Mesenchymal stem cell (in vitro differentiated cells and primary cell): ENCODE measurements around the gene DDIT3.

Experiments
- DNase-seq: peaks from one replicate; pipeline ENCODE4 v3.0.0-alpha.2; 2013
- H2AFZ ChIP-seq: one replicate; pipeline ENCODE4 v1.6.1; 2013; ENCODE audit warnings: low read depth, mild to moderate bottlenecking, control low read depth, inconsistent platforms, low read length, moderate library complexity
- H2AK5ac ChIP-seq: 2 replicates; pipeline ENCODE4 v1.6.1; 2013; ENCODE audit warnings: low read length, moderate library complexity, mild to moderate bottlenecking, inconsistent platforms; ENCODE audit not compliant: severe bottlenecking
- H2BK120ac ChIP-seq: one replicate; pipeline ENCODE4 v1.6.1; 2013; ENCODE audit warnings: low read depth, mild to moderate bottlenecking, inconsistent platforms, low read length, moderate library complexity
- H2BK12ac ChIP-seq, 2 experiments: one replicate each; pipeline ENCODE4 v1.6.1; 2013; ENCODE audit warnings: inconsistent platforms in 2 of 2, low read length in 2 of 2, mild to moderate bottlenecking in 2 of 2, moderate library complexity in 2 of 2, control low read depth in 1 of 2
- H2BK15ac ChIP-seq: one replicate; pipeline ENCODE4 v1.6.1; 2013; ENCODE audit warnings: mild to moderate bottlenecking, low read depth, inconsistent platforms; ENCODE audit not compliant: poor library complexity, severe bottlenecking
- H2BK5ac ChIP-seq: 2 replicates; pipeline ENCODE4 v1.6.1; 2013; ENCODE audit warnings: low read depth, mild to moderate bottlenecking, low read length, control low read depth, inconsistent platforms; ENCODE audit not compliant: poor library complexity, severe bottlenecking
- H3K14ac ChIP-seq, 2 experiments: one replicate each; pipeline ENCODE4 v1.6.1; 2013; ENCODE audit warnings: inconsistent platforms in 2 of 2, low read length in 2 of 2, control low read depth in 1 of 2, mild to moderate bottlenecking in 1 of 2, moderate library complexity in 1 of 2
- H3K18ac ChIP-seq, 2 experiments: one replicate each; pipeline ENCODE4 v1.6.1; 2013; ENCODE audit warnings: inconsistent platforms in 2 of 2, low read length in 2 of 2, control low read depth in 1 of 2, low read depth in 1 of 2, mild to moderate bottlenecking in 1 of 2
- H3K23ac ChIP-seq, 2 experiments: one replicate each; pipeline ENCODE4 v1.6.1; 2013; ENCODE audit warnings: inconsistent platforms in 2 of 2, low read length in 2 of 2, mild to moderate bottlenecking in 2 of 2, moderate library complexity in 2 of 2, control low read depth in 1 of 2
- H3K27ac ChIP-seq: 2 replicates; pipeline ENCODE4 v1.5.1; 2013; ENCODE audit warnings: mild to moderate bottlenecking, moderate library complexity, low read length, control low read depth, inconsistent platforms; ENCODE audit not compliant: poor library complexity, severe bottlenecking
- H3K27me3 ChIP-seq, 2 experiments: 2 replicates each; pipeline versions ENCODE4 v1.6.1 to v1.7.0; 2013; ENCODE audit warnings: low read length in 2 of 2, mild to moderate bottlenecking in 2 of 2, moderate library complexity in 2 of 2, control low read depth in 1 of 2, inconsistent platforms in 1 of 2; ENCODE audit not compliant: control insufficient read depth in 1 of 2, insufficient read depth in 1 of 2
- H3K36me3 ChIP-seq, 2 experiments: 2 replicates each; pipeline versions ENCODE4 v1.6.1 to v1.7.0; 2013; ENCODE audit warnings: low read length in 2 of 2, control low read depth in 1 of 2, inconsistent platforms in 1 of 2, low read depth in 1 of 2, mild to moderate bottlenecking in 1 of 2; ENCODE audit not compliant: insufficient read depth in 2 of 2, control insufficient read depth in 1 of 2
- H3K4ac ChIP-seq, 2 experiments: one replicate each; pipeline ENCODE4 v1.6.1; 2013; ENCODE audit warnings: inconsistent platforms in 2 of 2, low read length in 2 of 2, mild to moderate bottlenecking in 2 of 2, moderate library complexity in 2 of 2, control low read depth in 1 of 2, low read depth in 1 of 2
- H3K4me1 ChIP-seq: 2 replicates; pipeline ENCODE4 v1.6.1; 2013; ENCODE audit warnings: low read depth, low read length, control low read depth; ENCODE audit not compliant: control insufficient read depth, insufficient read depth
- H3K4me2 ChIP-seq: 2 replicates; pipeline ENCODE4 v1.6.1; 2013; ENCODE audit warnings: low read length, mild to moderate bottlenecking, inconsistent platforms; ENCODE audit not compliant: poor library complexity, severe bottlenecking
- H3K4me3 ChIP-seq, 2 experiments: 2 replicates each; pipeline versions ENCODE4 v1.5.1 to v1.7.0; 2013; ENCODE audit warnings: low read length in 2 of 2, mild to moderate bottlenecking in 2 of 2, control low read depth in 1 of 2, low read depth in 1 of 2; ENCODE audit not compliant: insufficient read depth in 1 of 2
- H3K79me1 ChIP-seq: replicated peaks from 2 replicates; pipeline ENCODE4 v1.6.1; 2013; ENCODE audit warnings: mild to moderate bottlenecking, control low read depth, low read length, inconsistent platforms; ENCODE audit not compliant: poor library complexity, severe bottlenecking
- H3K9ac ChIP-seq: 2 replicates; pipeline ENCODE4 v1.7.0; 2013; ENCODE audit warnings: mild to moderate bottlenecking, low read length, moderate library complexity
- H3K9me3 ChIP-seq: 2 replicates; pipeline ENCODE4 v1.7.0; 2013; ENCODE audit warnings: mild to moderate bottlenecking, low read length; ENCODE audit not compliant: control insufficient read depth
- H4K8ac ChIP-seq: one replicate; pipeline ENCODE4 v1.6.1; 2013; ENCODE audit warnings: inconsistent platforms, mild to moderate bottlenecking, low read length, moderate library complexity
- H4K91ac ChIP-seq: one replicate; pipeline ENCODE4 v1.6.1; 2013; ENCODE audit warnings: mild to moderate bottlenecking, low read length, inconsistent platforms
- WGBS: methylation state at CpG from one replicate; pipeline ENCODE4 v1.1.7; 2013; ENCODE audit warnings: mixed read lengths; 5-methylcytosine and 5-hydroxymethylcytosine counted together

DDIT3 gene

GRCh38 chr12:57473886-57474285 is 46.4 kb downstream of the DDIT3 start:
- Histone ChIP-seq H2AFZ (no peak overlapping the region), H3K4me3 (no peak overlapping the region), H2BK12ac (no peak overlapping the region), H4K8ac (no peak overlapping the region), H3K4me1 (peaks cover 14% of the 10 kb centered on the region), H3K27ac (no peak overlapping the region), H4K91ac (no peak overlapping the region), H3K36me3 (no peaks in the 10 kb centered on the region), H3K79me1 (no peaks in the 10 kb centered on the region), H3K9me3 (no peaks in the 10 kb centered on the region), H3K4ac (no peak overlapping the region), H3K27me3 (peaks cover 86 to 98% of the 10 kb centered on the region in 2 experiments), H2BK5ac (no peak overlapping the region), H3K18ac (no peak overlapping the region), H3K14ac (no peak overlapping the region), H2AK5ac (no peak overlapping the region), H2BK15ac (no peak overlapping the region), H3K9ac (no peak overlapping the region), H3K4me2 (no peak overlapping the region), H2BK120ac (no peak overlapping the region), H3K23ac (no peak overlapping the region)
- whole genome bisulfite sequencing, result 45% methylated on average over 2 of the region's 5 CpGs
- no peak for DNase-seq

GRCh38 chr12:57473392-57473791 is 46.9 kb downstream of the DDIT3 start:
- Histone ChIP-seq H3K9ac (no peak overlapping the region), H2AFZ (no peak overlapping the region), H3K9me3 (no peaks in the 10 kb centered on the region), H3K4me2 (no peak overlapping the region), H3K4me3 (no peak overlapping the region), H3K27ac (no peak overlapping the region), H4K8ac (no peak overlapping the region), H2BK12ac (no peak overlapping the region), H4K91ac (no peak overlapping the region), H3K4ac (no peak overlapping the region), H3K14ac (no peak overlapping the region), H3K23ac (no peak overlapping the region), H2BK5ac (no peak overlapping the region), H3K36me3 (no peaks in the 10 kb centered on the region), H3K18ac (no peak overlapping the region), H3K79me1 (no peaks in the 10 kb centered on the region), H2AK5ac (no peak overlapping the region), H3K4me1 (peaks cover 14% of the 10 kb centered on the region), H2BK120ac (no peak overlapping the region), H2BK15ac (no peak overlapping the region), H3K27me3 (peaks cover 86 to 96% of the 10 kb centered on the region in 2 experiments)
- DNase-seq, result no peak
- whole genome bisulfite sequencing, result 93% methylated on average over 2 of the region's 3 CpGs

GRCh38 chr12:57472391-57472790 is 47.9 kb downstream of the DDIT3 start:
- Histone ChIP-seq H3K14ac (no peak overlapping the region), H3K27me3 (peaks cover 89 to 96% of the 10 kb centered on the region in 2 experiments), H3K9me3 (no peaks in the 10 kb centered on the region), H4K91ac (no peak overlapping the region), H3K79me1 (no peaks in the 10 kb centered on the region), H3K27ac (no peak overlapping the region), H3K18ac (no peak overlapping the region), H3K23ac (no peak overlapping the region), H2BK12ac (no peak overlapping the region), H3K9ac (no peak overlapping the region), H3K4me3 (no peak overlapping the region), H3K4me2 (no peak overlapping the region), H2BK120ac (no peak overlapping the region), H2AK5ac (no peak overlapping the region), H3K36me3 (no peaks in the 10 kb centered on the region), H4K8ac (no peak overlapping the region), H2BK15ac (no peak overlapping the region), H2AFZ (no peak overlapping the region), H3K4me1 (peaks cover 14% of the 10 kb centered on the region), H3K4ac (no peak overlapping the region), H2BK5ac (no peak overlapping the region)
- no peak for DNase-seq
- 100% methylated on average over 1 of the region's 3 CpGs for WGBS

GRCh38 chr12:57471661-57472060 is 48.7 kb downstream of the DDIT3 start:
- Histone ChIP-seq H3K4me2 (no peak overlapping the region), H3K27ac (no peak overlapping the region), H3K4ac (no peak overlapping the region), H3K9ac (no peak overlapping the region), H2BK15ac (no peak overlapping the region), H3K4me3 (no peak overlapping the region), H3K14ac (no peak overlapping the region), H3K36me3 (no peaks in the 10 kb centered on the region), H2AK5ac (no peak overlapping the region), H2BK5ac (no peak overlapping the region), H2AFZ (no peak overlapping the region), H3K18ac (no peak overlapping the region), H2BK120ac (no peak overlapping the region), H4K91ac (no peak overlapping the region), H4K8ac (no peak overlapping the region), H3K4me1 (peaks cover 14% of the 10 kb centered on the region), H2BK12ac (no peak overlapping the region), H3K9me3 (no peaks in the 10 kb centered on the region), H3K27me3 (peaks cover 89 to 96% of the 10 kb centered on the region in 2 experiments), H3K79me1 (no peaks in the 10 kb centered on the region), H3K23ac (no peak overlapping the region)
- no peak for DNase-seq
- WGBS, result 71% methylated on average over 3 of the region's 3 CpGs
